ENCODE results near the gene AZGP1. TPM values are rescaled to one million over a fixed set of nuclear protein-coding genes. Genes with fewer than 3 reads are reported as not detected.

The AZGP1 gene
- total RNA-seq, 1 experiment from 2014 or later, result 1.6 TPM

- TF ChIP-seq ATF3 (CRISPR knock-in tag; conservative IDR thresholded peaks at IDR 0.05) (no peak), FOXJ3 (CRISPR knock-in tag; IDR thresholded peaks at IDR 0.05; ENCODE audit: borderline replicate concordance) (no peak), ZNF138 (CRISPR knock-in tag; conservative IDR thresholded peaks at IDR 0.05) (no peak), EMX1 (CRISPR knock-in tag; IDR thresholded peaks at IDR 0.05) (no peak), ZNF532 (CRISPR knock-in tag; IDR thresholded peaks at IDR 0.05; ENCODE audit: borderline replicate concordance) (no peak), ZNF121 (CRISPR knock-in tag; IDR thresholded peaks at IDR 0.05) (no peak), USF2 (CRISPR knock-in tag; IDR thresholded peaks at IDR 0.05) (no peak), ZMAT4 (CRISPR knock-in tag; IDR thresholded peaks at IDR 0.05) (no peak), RORB (CRISPR knock-in tag; IDR thresholded peaks at IDR 0.05) (no peak), E2F4 (CRISPR knock-in tag; IDR thresholded peaks at IDR 0.05; ENCODE audit: borderline replicate concordance, low read depth) (no peak), TEAD4 (CRISPR knock-in tag; IDR thresholded peaks at IDR 0.05) (no peak), ATF6 (CRISPR knock-in tag; IDR thresholded peaks at IDR 0.05) (no peak), JAZF1 (CRISPR knock-in tag; IDR thresholded peaks at IDR 0.05) (no peak), ERG (CRISPR knock-in tag; IDR thresholded peaks at IDR 0.05) (no peak), TEAD1 (CRISPR knock-in tag; IDR thresholded peaks at IDR 0.05) (no peak)
- ChIA-PET POLR2A (no interaction called here), CTCF (interaction anchor here (0.9 to 1.3 kb wide), 2 partner anchors 18 to 29 kb away, joined by 3 to 4 read pairs; no protein-coding TSS in a partner anchor)
- no peak overlapping the region for H3K27ac Mint-ChIP-seq
- no peaks in the 10 kb centered on the region for H3K9me3 Mint-ChIP-seq
- peaks cover 5% of the 10 kb centered on the region for H3K27me3 Mint-ChIP-seq (ENCODE audit: low read depth)
- H3K4me1 Mint-ChIP-seq, result peaks cover 12% of the 10 kb centered on the region
- H3K36me3 Mint-ChIP-seq, result no peaks in the 10 kb centered on the region
- DNase-seq (ENCODE audit: low spot score) (no peak), ATAC-seq (no peak)
- no peak overlapping the region for H3K4me3 Mint-ChIP-seq
Measured at GRCh38 chr7:100008525-100008924, 32.7 kb upstream of the AZGP1 start.

GRCh38 chr7:100007887-100008286 is 32.1 kb upstream of the AZGP1 start:
- Mint-ChIP-seq H3K36me3 (no peaks in the 10 kb centered on the region), H3K4me3 (no peak overlapping the region), H3K27ac (no peak overlapping the region), H3K27me3 (ENCODE audit: low read depth) (peaks cover 5% of the 10 kb centered on the region), H3K9me3 (no peaks in the 10 kb centered on the region), H3K4me1 (peaks cover 13% of the 10 kb centered on the region)
- ATAC-seq, result no peak
- CTCF ChIA-PET, result interaction anchor here (0.6 to 1.3 kb wide), 2 partner anchors 18 to 75 kb away, joined by 3 to 4 read pairs; no protein-coding TSS in a partner anchor
- DNase-seq (ENCODE audit: low spot score), result no peak
- POLR2A ChIA-PET, result interaction anchor here (0.6 kb wide), 1 partner anchor 13 kb away, joined by 4 read pairs; no protein-coding TSS in a partner anchor
- TF ChIP-seq ZMAT4 (CRISPR knock-in tag; IDR thresholded peaks at IDR 0.05), result no peak
- no peak for TF ChIP-seq ATF6 (CRISPR knock-in tag; IDR thresholded peaks at IDR 0.05)
- no peak for TF ChIP-seq ZNF263 (CRISPR knock-in tag; IDR thresholded peaks at IDR 0.05; ENCODE audit: low read depth)
- TF ChIP-seq KAT7 (CRISPR knock-in tag; IDR thresholded peaks at IDR 0.05; ENCODE audit: borderline replicate concordance), result no peak
- no peak for TF ChIP-seq CREM (CRISPR knock-in tag; IDR thresholded peaks at IDR 0.05)
- no peak for TF ChIP-seq HMGA2 (CRISPR knock-in tag; IDR thresholded peaks at IDR 0.05)
- TF ChIP-seq CREB1 (CRISPR knock-in tag; IDR thresholded peaks at IDR 0.05), result no peak
- TF ChIP-seq NFATC4 (CRISPR knock-in tag; IDR thresholded peaks at IDR 0.05), result no peak
- no peak for TF ChIP-seq TCF7 (CRISPR knock-in tag; IDR thresholded peaks at IDR 0.05; ENCODE audit: low read depth)

Measured in WTC11 (cell line).